Stimulated activated naive CD8-positive, alpha-beta T cell treated with anti-CD3 and anti-CD28 coated beads, Interleukin-15, Interleukin-2, amounts not matched to agents 100 ng/mL and 50 ng/mL, for 24 hours (primary cell): ENCODE results near the gene C4orf17.
"Not testable (repeated sequence)": the region's sequence is repeated elsewhere in the genome, so short reads cannot be mapped to it uniquely, and the experiment has no call there.

Experiments used
- H3K27ac Mint-ChIP-seq: one replicate; pipeline ENCODE4 v1.8.0; 2021; ENCODE audit warnings: mild to moderate bottlenecking, mixed read lengths
- H3K27me3 Mint-ChIP-seq: one replicate; pipeline ENCODE4 v1.8.0; 2021; ENCODE audit warnings: mixed read lengths
- H3K36me3 Mint-ChIP-seq: one replicate; pipeline ENCODE4 v1.8.0; 2021; ENCODE audit warnings: low read depth, mixed read lengths
- H3K4me1 Mint-ChIP-seq: one replicate; pipeline ENCODE4 v1.8.0; 2021; ENCODE audit warnings: low read depth, mixed read lengths
- H3K4me3 Mint-ChIP-seq: one replicate; pipeline ENCODE4 v1.8.0; 2021; ENCODE audit warnings: mild to moderate bottlenecking, mixed read lengths
- H3K9me3 Mint-ChIP-seq: one replicate; pipeline ENCODE4 v1.8.0; 2021; ENCODE audit warnings: mixed read lengths

Gene C4orf17

DNA sequence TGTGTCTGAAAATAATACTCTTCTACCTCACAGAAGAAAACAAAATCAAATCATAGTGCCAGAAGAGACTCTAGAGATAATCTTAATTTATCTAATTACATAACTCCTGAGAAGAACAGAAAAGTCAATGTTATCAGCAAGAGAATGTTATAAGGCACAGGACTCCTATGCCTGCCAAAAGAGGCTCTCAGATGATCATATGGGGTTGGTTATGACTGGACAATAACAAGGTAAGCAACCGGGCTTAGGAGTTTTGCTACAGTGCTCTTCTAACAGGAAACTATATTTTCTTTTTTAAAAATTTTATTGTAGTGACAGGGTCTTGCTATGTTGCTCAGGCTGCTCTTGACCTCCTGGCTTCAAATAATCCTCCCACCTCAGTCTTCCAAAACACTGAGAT, 3.5 kb upstream of the C4orf17 start:
- Mint-ChIP-seq H3K27ac (peak overlapping the region; percentile 51), H3K9me3 (no peaks in the 10 kb centered on the region), H3K4me1 (peaks cover 42% of the 10 kb centered on the region), H3K27me3 (no peaks in the 10 kb centered on the region), H3K36me3 (no peaks in the 10 kb centered on the region), H3K4me3 (no peak overlapping the region)

GRCh38 chr4:99507762-99508161, 3.1 kb upstream of the C4orf17 start:
- Mint-ChIP-seq H3K27me3 (no peaks in the 10 kb centered on the region), H3K36me3 (no peaks in the 10 kb centered on the region), H3K4me1 (peaks cover 42% of the 10 kb centered on the region), H3K9me3 (no peaks in the 10 kb centered on the region), H3K4me3 (peak overlapping the region; percentile 3), H3K27ac (peak overlapping the region; percentile 3)

GRCh38 chr4:99518601-99519295, 7.9 kb downstream of the C4orf17 start:
- Mint-ChIP-seq H3K4me1 (no peaks in the 10 kb centered on the region), H3K27ac (no peak overlapping the region), H3K4me3 (no peak overlapping the region), H3K9me3 (no peaks in the 10 kb centered on the region), H3K27me3 (peaks cover 3% of the 10 kb centered on the region), H3K36me3 (no peaks in the 10 kb centered on the region)

- Mint-ChIP-seq H3K27me3 (peaks cover 9% of the 10 kb centered on the region), H3K4me3 (no peak overlapping the region), H3K9me3 (no peaks in the 10 kb centered on the region), H3K36me3 (no peaks in the 10 kb centered on the region), H3K27ac (no peak overlapping the region), H3K4me1 (no peaks in the 10 kb centered on the region)
Measured at GRCh38 chr4:99529228-99529627, 18.4 kb downstream of the C4orf17 start.

- Mint-ChIP-seq H3K4me1 (no peaks in the 10 kb centered on the region), H3K4me3 (no peak overlapping the region), H3K9me3 (no peaks in the 10 kb centered on the region), H3K36me3 (no peaks in the 10 kb centered on the region), H3K27me3 (peaks cover 9% of the 10 kb centered on the region), H3K27ac (no peak overlapping the region)
Measured at GRCh38 chr4:99529956-99530355, 19.1 kb downstream of the C4orf17 start.

DNA sequence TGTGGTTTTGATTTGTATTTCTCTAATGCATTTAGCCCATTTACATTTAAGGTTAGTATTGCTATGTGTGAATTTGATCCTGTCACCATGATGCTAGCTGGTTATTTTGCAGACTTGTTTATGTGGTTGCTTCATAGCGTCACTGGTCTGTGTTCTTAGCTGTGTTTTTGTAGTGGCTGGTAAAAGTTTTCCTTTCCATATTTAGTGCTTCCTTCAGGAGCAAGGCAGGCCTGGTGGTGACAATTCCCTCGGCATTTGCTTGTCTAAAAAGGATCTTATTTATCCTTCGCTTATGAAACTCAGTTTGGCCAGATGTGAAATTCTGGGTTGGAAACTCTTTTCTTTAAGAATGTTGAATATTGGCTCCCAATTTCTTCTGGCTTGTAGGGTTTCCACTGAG, 23.9 kb downstream of the C4orf17 start:
- H3K27me3 Mint-ChIP-seq, H3K27ac Mint-ChIP-seq: not testable (repeated sequence)

GRCh38 chr4:99536271-99536670, 25.4 kb downstream of the C4orf17 start:
- Mint-ChIP-seq H3K4me1 (no peaks in the 10 kb centered on the region), H3K27ac (no peak overlapping the region), H3K27me3 (peaks cover 3% of the 10 kb centered on the region)

More for the DNA sequence above, 23.9 kb downstream of the C4orf17 start:
- not testable (repeated sequence) for H3K4me1 Mint-ChIP-seq, H3K4me3 Mint-ChIP-seq, H3K9me3 Mint-ChIP-seq, H3K36me3 Mint-ChIP-seq

GRCh38 chr4:99536848-99537247, 26.0 kb downstream of the C4orf17 start:
- Mint-ChIP-seq H3K36me3 (no peaks in the 10 kb centered on the region), H3K9me3 (no peaks in the 10 kb centered on the region), H3K27ac (no peak overlapping the region), H3K4me3 (no peak overlapping the region), H3K27me3 (peaks cover 3% of the 10 kb centered on the region), H3K4me1 (no peaks in the 10 kb centered on the region)

More at GRCh38 chr4:99536271-99536670, 25.4 kb downstream of the C4orf17 start:
- H3K9me3 Mint-ChIP-seq = no peaks in the 10 kb centered on the region
- no peaks in the 10 kb centered on the region for H3K36me3 Mint-ChIP-seq
- H3K4me3 Mint-ChIP-seq = no peak overlapping the region

DNA sequence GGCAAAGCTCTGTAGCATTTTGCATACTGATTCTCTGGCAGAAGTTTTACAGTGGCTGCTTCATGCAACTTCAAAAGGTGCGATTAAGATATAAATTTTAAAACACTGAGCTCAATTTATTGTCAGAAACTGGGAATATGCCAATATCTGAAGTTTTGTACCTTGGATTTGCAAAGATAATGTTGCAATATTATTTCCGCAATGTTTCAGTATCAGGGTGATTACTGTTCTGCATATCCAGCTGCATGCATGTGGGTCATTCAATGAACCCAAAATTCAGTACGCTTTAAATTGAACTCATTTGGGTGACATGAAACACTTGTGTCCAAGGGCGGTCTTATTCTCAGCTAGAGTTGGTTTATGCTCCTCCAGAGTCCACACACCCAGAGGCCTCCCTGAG, 26.9 kb downstream of the C4orf17 start:
- no peak overlapping the region for H3K27ac Mint-ChIP-seq
- H3K9me3 Mint-ChIP-seq = no peaks in the 10 kb centered on the region
- H3K4me3 Mint-ChIP-seq = no peak overlapping the region
- no peaks in the 10 kb centered on the region for H3K36me3 Mint-ChIP-seq
- H3K4me1 Mint-ChIP-seq = no peaks in the 10 kb centered on the region
- peaks cover 3% of the 10 kb centered on the region for H3K27me3 Mint-ChIP-seq

DNA sequence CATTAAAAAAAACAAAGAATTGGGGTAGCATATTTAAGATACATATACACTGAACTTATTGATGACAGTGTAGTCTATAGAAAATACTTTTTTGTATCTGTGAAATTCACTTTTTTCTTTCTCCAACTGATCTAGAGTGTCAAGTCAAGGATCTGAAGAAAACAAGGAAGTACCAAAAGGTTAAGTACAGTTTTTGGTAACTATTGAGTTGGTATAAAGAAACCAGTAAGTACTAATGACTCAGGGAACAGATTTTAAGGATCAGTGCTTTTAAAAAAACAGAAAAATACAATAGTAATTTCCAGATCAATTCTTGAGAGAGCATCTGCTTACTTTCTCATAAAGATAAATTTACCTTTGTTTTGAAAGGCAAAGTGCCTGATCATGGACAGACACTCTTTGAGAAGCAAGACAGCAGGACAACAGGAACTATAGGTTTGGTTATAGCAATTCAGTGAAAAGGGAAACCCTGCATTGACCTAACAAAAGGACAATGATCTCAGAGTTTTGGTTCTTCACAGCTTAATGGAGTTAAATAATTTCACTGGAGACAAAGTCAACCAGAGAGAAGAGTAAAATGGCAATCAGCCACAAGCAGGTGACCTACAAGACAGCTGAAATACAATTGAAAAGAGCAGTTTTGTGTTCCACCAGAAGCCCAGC, 29.6 kb downstream of the C4orf17 start:
- H3K4me3 Mint-ChIP-seq = no peak overlapping the region
- peaks cover 7% of the 10 kb centered on the region for H3K9me3 Mint-ChIP-seq
- peaks cover 3% of the 10 kb centered on the region for H3K27me3 Mint-ChIP-seq
- H3K36me3 Mint-ChIP-seq = peaks cover 4% of the 10 kb centered on the region
- no peak overlapping the region for H3K27ac Mint-ChIP-seq
- H3K4me1 Mint-ChIP-seq = no peaks in the 10 kb centered on the region

DNA sequence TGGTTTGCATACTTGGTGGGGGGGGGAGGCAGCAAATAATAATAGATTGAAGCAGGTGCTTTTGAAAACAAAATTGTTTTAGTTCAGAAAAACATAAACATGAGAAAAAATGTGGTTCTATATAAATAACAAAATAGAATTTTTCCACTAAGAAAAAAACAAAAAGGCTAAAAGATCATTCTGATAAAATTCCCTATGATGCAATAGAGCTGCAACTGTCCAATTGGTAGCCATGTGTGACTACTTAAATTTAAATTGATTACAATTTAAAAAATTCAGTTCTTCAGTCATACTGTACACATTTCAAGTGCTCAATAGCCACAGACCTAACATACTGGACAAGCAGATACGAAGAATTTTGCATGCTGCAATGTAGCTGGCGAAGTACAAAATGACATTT, 42.1 kb downstream of the C4orf17 start:
- H3K4me1 Mint-ChIP-seq = no peaks in the 10 kb centered on the region
- no peaks in the 10 kb centered on the region for H3K9me3 Mint-ChIP-seq
- H3K4me3 Mint-ChIP-seq = no peak overlapping the region
- peaks cover 23% of the 10 kb centered on the region for H3K36me3 Mint-ChIP-seq
- no peak overlapping the region for H3K27ac Mint-ChIP-seq
- no peaks in the 10 kb centered on the region for H3K27me3 Mint-ChIP-seq

GRCh38 chr4:99563310-99564186, 52.7 kb downstream of the C4orf17 start, which contains the start of gene TRMT10A:
TRMT10A (minus strand) TSS chr4:99564039; CDS start chr4:99559338, 4,701 bp downstream.
- peaks cover 14% of the 10 kb centered on the region for H3K4me1 Mint-ChIP-seq
- H3K36me3 Mint-ChIP-seq = no peaks in the 10 kb centered on the region
- H3K27ac Mint-ChIP-seq = peak within 1 kb of the TSS; percentile 99
- peaks cover 29% of the 10 kb centered on the region for H3K27me3 Mint-ChIP-seq
- H3K9me3 Mint-ChIP-seq = no peaks in the 10 kb centered on the region
- H3K4me3 Mint-ChIP-seq = peak within 1 kb of the TSS; percentile 96

DNA sequence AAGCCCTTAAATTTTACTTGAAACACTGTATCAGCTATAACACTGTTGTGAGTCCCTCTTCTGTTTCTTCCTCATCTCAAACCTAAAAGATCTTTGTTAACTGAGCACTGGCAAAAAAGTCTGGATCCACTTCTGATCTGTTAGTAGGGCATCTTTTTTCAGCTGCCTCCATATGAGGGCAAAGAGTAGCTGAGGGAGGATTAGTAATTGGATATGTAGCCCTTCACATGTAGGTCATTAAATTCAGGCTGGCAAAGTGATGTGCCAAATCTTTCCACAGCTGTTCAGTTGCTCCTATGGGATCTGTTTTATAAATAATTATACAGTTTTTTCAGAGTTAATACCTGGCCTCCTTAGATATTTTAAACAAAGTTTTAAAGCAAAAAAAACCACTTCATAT, 54.1 kb downstream of the C4orf17 start:
- no peaks in the 10 kb centered on the region for H3K9me3 Mint-ChIP-seq
- peaks cover 36% of the 10 kb centered on the region for H3K27me3 Mint-ChIP-seq
- no peaks in the 10 kb centered on the region for H3K36me3 Mint-ChIP-seq
- H3K4me3 Mint-ChIP-seq = peak overlapping the region; percentile 96
- H3K4me1 Mint-ChIP-seq = peaks cover 14% of the 10 kb centered on the region
- peak overlapping the region; percentile 11 for H3K27ac Mint-ChIP-seq

GRCh38 chr4:99571883-99572282, 61.1 kb downstream of the C4orf17 start:
- no peak overlapping the region for H3K4me3 Mint-ChIP-seq
- no peaks in the 10 kb centered on the region for H3K9me3 Mint-ChIP-seq
- peaks cover 57% of the 10 kb centered on the region for H3K27me3 Mint-ChIP-seq
- no peaks in the 10 kb centered on the region for H3K36me3 Mint-ChIP-seq
- peaks cover 3% of the 10 kb centered on the region for H3K4me1 Mint-ChIP-seq
- no peak overlapping the region for H3K27ac Mint-ChIP-seq
